GM19099 (cell line): Measurements from ENCODE around the gene DHDDS.

Source experiments
- POLR2A ChIP-seq: IDR thresholded peaks from 3 replicates; pipeline ENCODE4 v1.6.1; 2011; ENCODE audit warnings: low read depth; ENCODE audit not compliant: insufficient read length; ENCODE audit errors: extremely low read depth

DHDDS gene

GRCh38 chr1:26452459-26453183 lies 20.5 kb downstream of the DHDDS start:
- no peak for TF ChIP-seq POLR2A

GRCh38 chr1:26459148-26459547 lies 27.0 kb downstream of the DHDDS start:
- TF ChIP-seq POLR2A = no peak

GRCh38 chr1:26459573-26460031 lies 27.5 kb downstream of the DHDDS start:
- TF ChIP-seq POLR2A = no peak

GRCh38 chr1:26468911-26469310 lies 36.8 kb downstream of the DHDDS start:
- no peak for TF ChIP-seq POLR2A

- no peak for TF ChIP-seq POLR2A
Observed at GRCh38 chr1:26469558-26469957, 37.4 kb downstream of the DHDDS start.

- no peak for TF ChIP-seq POLR2A
Observed at GRCh38 chr1:26470878-26471497, 38.9 kb downstream of the DHDDS start.

- no peak for TF ChIP-seq POLR2A
Observed at GRCh38 chr1:26471498-26472319, 39.6 kb downstream of the DHDDS start.

GRCh38 chr1:26472320-26472900 lies 40.3 kb downstream of the DHDDS start, which contains the start of gene HMGN2:
HMGN2 (plus strand) TSS chr1:26472440; CDS start chr1:26472613, 173 bp downstream.
- peak; percentile 92 for TF ChIP-seq POLR2A

- no peak for TF ChIP-seq POLR2A
Observed at GRCh38 chr1:26472901-26473845, 41.1 kb downstream of the DHDDS start.

- TF ChIP-seq POLR2A = no peak
Observed at GRCh38 chr1:26474818-26475217, 42.7 kb downstream of the DHDDS start.

- TF ChIP-seq POLR2A = no peak
Observed at GRCh38 chr1:26475989-26476388, 43.9 kb downstream of the DHDDS start.

- TF ChIP-seq POLR2A = peak; percentile 14
Observed at GRCh38 chr1:26476958-26477357, 44.8 kb downstream of the DHDDS start.

- TF ChIP-seq POLR2A = no peak
Observed at GRCh38 chr1:26477446-26478152, 45.5 kb downstream of the DHDDS start.
